ENCODE data around the gene RNF208. TPM values are rescaled to one million over a fixed set of nuclear protein-coding genes. Genes with fewer than 3 reads are reported as not detected.
A peak's percentile ranks its signal among the peaks of the same experiment; 100 is the strongest.

RNF208 gene
- total and polyA plus RNA-seq, 2 donors (not counting 3 experiments of a cell fraction or from before 2014, with no cell fraction given) = 1.3 to 4.8 TPM

DNA sequence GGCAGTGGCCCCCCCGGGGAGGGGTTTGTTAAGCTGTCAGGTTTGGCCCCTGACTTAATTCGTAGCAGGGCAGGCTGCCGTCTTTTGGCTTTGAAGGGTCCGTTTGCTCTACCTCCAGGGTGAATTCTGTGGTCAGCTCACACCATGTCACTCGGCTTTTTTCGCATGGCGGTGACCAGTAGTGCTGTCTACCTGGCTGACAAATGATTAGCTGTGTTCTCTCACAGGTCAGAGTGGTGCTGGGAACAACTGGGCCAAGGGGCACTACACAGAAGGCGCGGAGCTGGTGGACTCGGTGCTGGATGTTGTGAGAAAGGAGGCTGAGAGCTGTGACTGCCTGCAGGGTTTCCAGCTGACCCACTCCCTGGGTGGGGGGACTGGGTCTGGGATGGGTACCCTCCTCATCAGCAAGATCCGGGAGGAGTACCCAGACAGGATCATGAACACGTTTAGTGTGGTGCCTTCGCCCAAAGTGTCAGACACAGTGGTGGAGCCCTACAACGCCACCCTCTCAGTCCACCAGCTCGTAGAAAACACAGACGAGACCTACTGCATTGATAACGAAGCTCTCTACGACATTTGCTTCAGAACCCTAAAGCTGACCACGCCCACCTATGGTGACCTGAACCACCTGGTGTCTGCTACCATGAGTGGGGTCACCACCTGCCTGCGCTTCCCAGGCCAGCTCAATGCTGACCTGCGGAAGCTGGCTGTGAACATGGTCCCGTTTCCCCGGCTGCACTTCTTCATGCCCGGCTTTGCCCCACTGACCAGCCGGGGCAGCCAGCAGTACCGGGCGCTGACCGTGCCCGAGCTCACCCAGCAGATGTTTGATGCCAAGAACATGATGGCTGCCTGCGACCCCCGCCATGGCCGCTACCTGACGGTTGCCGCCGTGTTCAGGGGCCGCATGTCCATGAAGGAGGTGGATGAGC is 20.5 kb upstream of the RNF208 start:
- BruUV-seq (replicated peaks) = no TSS peak
- Histone ChIP-seq H2AFZ (ENCODE audit: low read depth, low read length) (no peak overlapping the region), H3K4me1 (ENCODE audit: control insufficient read depth, extremely low read depth, insufficient read depth, low read length) (peaks cover 13% of the 10 kb centered on the region), H3K36me3 (ENCODE audit: control insufficient read depth in 2 of 2, extremely low read depth in 1 of 2, insufficient read depth in 2 of 2, low read length in 2 of 2) (peaks cover 6 to 16% of the 10 kb centered on the region in 2 experiments), H3K4me3 (replicated peaks in 1 of 3; ENCODE audit: insufficient read depth in 1 of 3, low read depth in 1 of 3, low read length in 3 of 3) (peak overlapping the region; percentile 70 to 73 (median 72)), H4K20me1 (replicated peaks; ENCODE audit: control insufficient read depth, extremely low read depth, insufficient read depth, low read length) (no peaks in the 10 kb centered on the region), H3K9ac (replicated peaks; ENCODE audit: extremely low read depth, insufficient read depth, low read length) (peak overlapping the region; percentile 64), H3K9me1 (replicated peaks; ENCODE audit: control insufficient read depth, extremely low read depth, insufficient read depth, low read length) (no peaks in the 10 kb centered on the region), H3K27ac (ENCODE audit: insufficient read depth, low read depth, low read length) (peak overlapping the region; percentile 46), H3K4me2 (ENCODE audit: insufficient read depth, low read length) (peak overlapping the region; percentile 85), H3K79me2 (ENCODE audit: control insufficient read depth, insufficient read depth, low read length) (peaks cover 25% of the 10 kb centered on the region), H3K27me3 (ENCODE audit: control insufficient read depth in 2 of 2, insufficient read depth in 2 of 2, low read length in 2 of 2) (no peaks in the 10 kb centered on the region), H3K9me3 (replicated peaks; ENCODE audit: control insufficient read depth, insufficient read depth, low read length) (no peaks in the 10 kb centered on the region)
- dilution Hi-C loops (cut with MboI; ENCODE audit: extremely low pct_ligation_motif_present, low sequenced_read_pairs) (no loop called here), intact Hi-C loops (cut with micrococcal nuclease) (no loop called here)
- TF ChIP-seq JUN (IDR thresholded peaks at IDR 0.05; ENCODE audit: borderline replicate concordance, insufficient read depth, insufficient read length, low read depth) (no peak), GATA2 (IDR thresholded peaks at IDR 0.05; ENCODE audit: insufficient read depth, insufficient read length, low read depth, low read length) (no peak), EZH2 (IDR thresholded peaks at IDR 0.05; ENCODE audit: borderline replicate concordance, low read depth, low read length, severe bottlenecking) (no peak), CTCF (IDR thresholded peaks at IDR 0.05; ENCODE audit: extremely low read depth in 1 of 2, insufficient read depth in 1 of 2, low read depth in 1 of 2, low read length in 2 of 2) (no peak), POLR2AphosphoS5 (IDR thresholded peaks at IDR 0.05; ENCODE audit: insufficient read depth, low read depth, low read length) (no peak), POLR2A (IDR thresholded peaks at IDR 0.05; ENCODE audit: low read depth, low read length) (no peak), MYC (IDR thresholded peaks at IDR 0.05; ENCODE audit: low read depth, low read length) (no peak), FOS (IDR thresholded peaks at IDR 0.05; ENCODE audit: borderline replicate concordance, insufficient read depth, low read length) (no peak)
- TF ChIP-seq, protein P1, sequence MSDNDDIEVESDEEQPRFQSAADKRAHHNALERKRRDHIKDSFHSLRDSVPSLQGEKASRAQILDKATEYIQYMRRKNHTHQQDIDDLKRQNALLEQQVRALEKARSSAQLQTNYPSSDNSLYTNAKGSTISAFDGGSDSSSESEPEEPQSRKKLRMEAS (IDR thresholded peaks at IDR 0.05; ENCODE audit: insufficient read depth, insufficient read length) = no peak
- CTCF ChIA-PET = interaction anchor here (0.9 kb wide), 1 partner anchor 12 kb away, joined by 6 read pairs; the partner anchor contains the start of gene NELFB
- FAIRE-seq (no peak), DNase-seq (ENCODE audit: low read depth, low spot score) (no peak)
- POLR2A ChIA-PET = interaction anchor here (0.7 to 5.0 kb wide), 7 partner anchors 10 to 186 kb away, joined by 3 to 66 read pairs (median 5); partner anchors contain the start of genes MAN1B1, NELFB, STPG3 and TOR4A

Measured in endothelial cell of umbilical vein (primary cell).